ENCODE data around the gene TRPM6. TPM values are rescaled to one million over a fixed set of nuclear protein-coding genes. Genes with fewer than 3 reads are reported as not detected.
A peak's percentile ranks its signal among the peaks of the same experiment; 100 is the strongest.

TRPM6 gene
- total RNA-seq, 1 donor, result under 0.01 TPM

GRCh38 chr9:74777136-74777879 lies 110.4 kb downstream of the TRPM6 start:
- DNase-seq (ENCODE audit: low read depth), result peak; percentile 73
- TF ChIP-seq CTCF (IDR thresholded peaks at IDR 0.05; ENCODE audit: insufficient read depth, low read length), result peak; percentile 79
- no peak overlapping the region for H3K4me3 ChIP-seq (ENCODE audit: low read depth, low read length)

GRCh38 chr9:74775396-74775795 lies 112.3 kb downstream of the TRPM6 start:
- H3K4me3 ChIP-seq (ENCODE audit: low read depth, low read length), result no peak overlapping the region
- no peak for TF ChIP-seq CTCF (IDR thresholded peaks at IDR 0.05; ENCODE audit: insufficient read depth, low read length)
- DNase-seq (ENCODE audit: low read depth), result no peak

GRCh38 chr9:74773886-74774479 lies 113.7 kb downstream of the TRPM6 start:
- peak; percentile 91 for TF ChIP-seq CTCF (IDR thresholded peaks at IDR 0.05; ENCODE audit: insufficient read depth, low read length)
- H3K4me3 ChIP-seq (ENCODE audit: low read depth, low read length), result no peak overlapping the region
- peak; percentile 85 for DNase-seq (ENCODE audit: low read depth)

GRCh38 chr9:74772121-74772520 lies 115.6 kb downstream of the TRPM6 start:
- H3K4me3 ChIP-seq (ENCODE audit: low read depth, low read length), result no peak overlapping the region
- no peak for TF ChIP-seq CTCF (IDR thresholded peaks at IDR 0.05; ENCODE audit: insufficient read depth, low read length)
- no peak for DNase-seq (ENCODE audit: low read depth)

- DNase-seq (ENCODE audit: low read depth), result no peak
- no peak overlapping the region for H3K4me3 ChIP-seq (ENCODE audit: low read depth, low read length)
- no peak for TF ChIP-seq CTCF (IDR thresholded peaks at IDR 0.05; ENCODE audit: insufficient read depth, low read length)
These were observed 116.0 kb downstream of the TRPM6 start for GRCh38 chr9:74771672-74772071.

GRCh38 chr9:74771262-74771585 lies 116.5 kb downstream of the TRPM6 start:
- H3K4me3 ChIP-seq (ENCODE audit: low read depth, low read length), result no peak overlapping the region
- DNase-seq (ENCODE audit: low read depth), result no peak
- no peak for TF ChIP-seq CTCF (IDR thresholded peaks at IDR 0.05; ENCODE audit: insufficient read depth, low read length)
